ENCODE data around the gene AGAP1. TPM values are rescaled to one million over a fixed set of nuclear protein-coding genes. Genes with fewer than 3 reads are reported as not detected.

Gene AGAP1
- total RNA-seq, 1 donor from 2014 or later, result 44.0 TPM

DNA sequence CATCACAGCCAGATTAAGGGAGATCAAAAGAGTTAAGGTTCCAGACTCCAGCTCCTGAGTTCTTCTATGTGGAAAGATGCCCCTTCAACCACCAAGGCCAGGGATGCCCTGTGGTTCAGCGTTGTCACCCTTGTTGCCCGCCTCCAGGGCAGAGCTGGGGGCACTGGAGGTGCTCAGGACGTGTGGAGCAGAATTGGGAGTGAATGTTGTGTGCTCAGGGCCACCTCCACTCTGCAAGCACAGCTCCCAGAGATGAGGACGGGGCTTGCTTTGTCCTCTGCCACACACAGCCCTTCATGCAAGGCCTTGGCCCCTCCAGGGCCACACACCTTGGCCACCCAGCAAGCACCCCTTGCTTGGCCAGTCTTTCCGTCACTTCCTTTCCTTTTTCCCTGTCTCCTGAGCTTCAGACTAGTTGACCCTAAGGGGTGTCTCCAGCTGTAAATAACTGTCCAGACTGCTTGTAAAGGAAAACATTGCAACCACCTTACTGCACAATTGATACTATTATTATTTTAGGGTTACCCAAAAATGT is 103.3 kb downstream of the AGAP1 start:
- Mint-ChIP-seq H3K4me3 (no peak overlapping the region), H3K27ac (no peak overlapping the region), H3K4me1 (peaks cover 2% of the 10 kb centered on the region), H3K36me3 (no peaks in the 10 kb centered on the region), H3K9me3 (no peaks in the 10 kb centered on the region), H3K27me3 (ENCODE audit: low read depth) (no peaks in the 10 kb centered on the region)
- TF ChIP-seq, protein P1, sequence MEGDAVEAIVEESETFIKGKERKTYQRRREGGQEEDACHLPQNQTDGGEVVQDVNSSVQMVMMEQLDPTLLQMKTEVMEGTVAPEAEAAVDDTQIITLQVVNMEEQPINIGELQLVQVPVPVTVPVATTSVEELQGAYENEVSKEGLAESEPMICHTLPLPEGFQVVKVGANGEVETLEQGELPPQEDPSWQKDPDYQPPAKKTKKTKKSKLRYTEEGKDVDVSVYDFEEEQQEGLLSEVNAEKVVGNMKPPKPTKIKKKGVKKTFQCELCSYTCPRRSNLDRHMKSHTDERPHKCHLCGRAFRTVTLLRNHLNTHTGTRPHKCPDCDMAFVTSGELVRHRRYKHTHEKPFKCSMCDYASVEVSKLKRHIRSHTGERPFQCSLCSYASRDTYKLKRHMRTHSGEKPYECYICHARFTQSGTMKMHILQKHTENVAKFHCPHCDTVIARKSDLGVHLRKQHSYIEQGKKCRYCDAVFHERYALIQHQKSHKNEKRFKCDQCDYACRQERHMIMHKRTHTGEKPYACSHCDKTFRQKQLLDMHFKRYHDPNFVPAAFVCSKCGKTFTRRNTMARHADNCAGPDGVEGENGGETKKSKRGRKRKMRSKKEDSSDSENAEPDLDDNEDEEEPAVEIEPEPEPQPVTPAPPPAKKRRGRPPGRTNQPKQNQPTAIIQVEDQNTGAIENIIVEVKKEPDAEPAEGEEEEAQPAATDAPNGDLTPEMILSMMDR (IDR thresholded peaks at IDR 0.05; ENCODE audit: unreplicated experiment), result no peak
- DNase-seq (ENCODE audit: low spot score in 2 of 2, unreplicated experiment in 2 of 2), result no peak

DNA sequence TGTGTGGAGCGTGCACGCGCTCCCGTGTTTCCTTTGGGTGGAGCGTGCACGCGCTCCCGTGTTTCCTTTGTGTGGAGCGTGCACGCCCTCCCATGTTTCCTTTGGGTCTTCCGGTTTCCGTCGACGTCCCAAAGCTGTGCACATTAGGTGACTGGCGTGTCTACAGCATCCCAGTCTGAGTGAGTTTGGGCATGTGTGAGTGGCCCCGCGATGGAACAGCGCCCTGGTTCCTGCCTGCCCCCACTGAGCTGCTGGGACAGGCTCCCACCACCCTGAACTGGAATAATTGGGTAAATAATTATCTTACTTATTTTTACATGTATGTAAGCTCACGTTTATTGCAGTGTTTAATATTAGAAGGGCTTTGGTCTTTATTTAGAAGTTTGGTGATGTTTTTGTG is 104.2 kb downstream of the AGAP1 start:
- H3K27ac Mint-ChIP-seq, result no peak overlapping the region
- peaks cover 2% of the 10 kb centered on the region for H3K4me1 Mint-ChIP-seq
- no peaks in the 10 kb centered on the region for H3K27me3 Mint-ChIP-seq (ENCODE audit: low read depth)
- TF ChIP-seq, protein P1 (IDR thresholded peaks at IDR 0.05; ENCODE audit: unreplicated experiment), result no peak
- DNase-seq (ENCODE audit: low spot score in 2 of 2, unreplicated experiment in 2 of 2), result no peak
- H3K4me3 Mint-ChIP-seq, result no peak overlapping the region
- H3K9me3 Mint-ChIP-seq, result peaks cover under 1% of the 10 kb centered on the region
- H3K36me3 Mint-ChIP-seq, result peaks cover 3% of the 10 kb centered on the region

DNA sequence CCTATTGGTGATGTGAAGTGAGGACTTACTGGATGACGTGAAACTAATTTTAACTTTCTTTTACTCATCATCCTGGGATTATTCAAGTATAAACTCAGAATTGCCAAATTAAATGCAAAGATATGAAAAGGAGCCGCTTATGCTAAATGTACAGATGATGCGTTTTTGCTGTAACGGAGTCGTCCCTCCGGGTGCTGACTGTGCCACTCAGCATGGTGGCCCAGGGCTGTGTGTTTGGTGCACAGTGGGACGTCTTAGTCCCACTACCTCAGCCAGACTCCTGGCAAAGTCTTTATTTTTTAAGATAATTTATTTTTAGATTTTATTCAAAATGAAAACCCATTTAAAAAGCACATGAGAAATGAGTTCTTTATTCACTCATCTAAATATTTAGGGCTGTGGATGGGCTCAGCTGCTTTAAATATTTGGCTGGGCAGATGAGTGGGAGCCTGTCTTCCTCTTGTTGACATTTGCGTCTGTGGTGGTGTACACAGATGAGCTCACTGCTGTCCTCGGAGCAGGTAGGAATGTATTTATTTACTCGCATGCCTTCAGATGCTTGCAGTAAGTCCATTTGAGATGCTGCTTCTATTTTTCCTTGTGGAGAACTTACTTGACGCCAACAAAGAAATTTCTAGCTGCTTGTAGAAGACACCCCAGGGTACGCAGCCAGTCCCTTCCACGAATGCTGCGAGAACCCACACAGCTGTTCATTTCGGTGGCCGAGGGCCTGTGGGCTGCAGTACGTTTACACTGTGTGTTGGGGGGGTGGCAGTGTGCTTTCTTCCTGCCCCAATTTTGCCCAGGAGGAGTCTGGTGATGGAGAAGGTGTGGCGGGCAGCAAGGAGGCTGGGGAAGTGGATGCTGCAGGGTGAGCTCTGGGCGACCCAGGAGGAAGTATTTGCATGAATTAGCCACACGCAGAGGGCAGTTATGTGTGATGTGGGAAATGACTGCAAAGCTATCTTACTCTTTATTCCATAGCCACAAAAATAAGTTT is 105.0 kb downstream of the AGAP1 start:
- H3K36me3 Mint-ChIP-seq, result peaks cover 3% of the 10 kb centered on the region
- H3K27me3 Mint-ChIP-seq (ENCODE audit: low read depth), result no peaks in the 10 kb centered on the region
- TF ChIP-seq, protein P1 (IDR thresholded peaks at IDR 0.05; ENCODE audit: unreplicated experiment), result no peak
- no peak overlapping the region for H3K4me3 Mint-ChIP-seq
- DNase-seq (ENCODE audit: low spot score in 2 of 2, unreplicated experiment in 2 of 2), result no peak
- H3K27ac Mint-ChIP-seq, result no peak overlapping the region
- peaks cover 4% of the 10 kb centered on the region for H3K9me3 Mint-ChIP-seq
- H3K4me1 Mint-ChIP-seq, result peaks cover 2% of the 10 kb centered on the region

DNA sequence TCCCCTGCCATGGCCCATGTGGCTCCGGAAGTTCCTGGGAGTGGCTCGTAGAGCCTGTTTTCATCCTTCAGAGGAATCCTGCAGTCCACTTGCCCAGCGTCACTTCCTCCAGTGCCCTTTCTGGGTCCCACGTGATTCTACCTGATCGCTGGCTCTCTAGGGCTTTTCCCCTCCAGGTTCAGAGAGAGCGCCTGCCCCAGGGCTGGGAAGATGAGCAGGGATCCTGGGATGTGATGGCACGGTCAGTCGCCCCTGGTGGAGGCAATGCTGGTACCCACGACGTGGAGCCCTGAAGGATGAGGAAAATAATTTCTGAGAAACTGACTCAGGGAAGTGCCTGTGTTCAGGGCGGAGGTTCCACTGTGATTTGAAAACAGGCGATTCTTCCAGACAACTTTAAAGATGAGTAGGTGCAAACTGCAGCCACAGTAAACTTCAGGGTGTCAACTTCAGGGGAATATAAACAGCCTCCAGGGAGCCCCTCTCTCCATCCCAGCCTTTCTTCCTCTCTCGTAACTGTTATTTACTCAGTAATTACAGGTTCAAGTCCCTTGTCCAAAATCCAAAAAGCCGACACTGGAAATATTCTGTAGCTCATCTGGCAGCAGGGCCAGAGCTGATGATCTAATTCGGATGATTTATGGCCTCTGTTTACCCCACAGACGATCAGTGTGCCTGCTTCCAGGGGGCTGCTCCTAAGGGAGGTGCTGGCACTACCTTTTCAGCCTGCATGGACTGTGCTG is 105.9 kb downstream of the AGAP1 start:
- Mint-ChIP-seq H3K4me1 (peaks cover 2% of the 10 kb centered on the region), H3K4me3 (no peak overlapping the region), H3K9me3 (peaks cover 4% of the 10 kb centered on the region), H3K36me3 (peaks cover 3% of the 10 kb centered on the region), H3K27me3 (ENCODE audit: low read depth) (no peaks in the 10 kb centered on the region), H3K27ac (peak overlapping the region; percentile 21)
- no peak for DNase-seq (ENCODE audit: low spot score in 2 of 2, unreplicated experiment in 2 of 2)
- TF ChIP-seq, protein P1 (IDR thresholded peaks at IDR 0.05; ENCODE audit: unreplicated experiment), result no peak

DNA sequence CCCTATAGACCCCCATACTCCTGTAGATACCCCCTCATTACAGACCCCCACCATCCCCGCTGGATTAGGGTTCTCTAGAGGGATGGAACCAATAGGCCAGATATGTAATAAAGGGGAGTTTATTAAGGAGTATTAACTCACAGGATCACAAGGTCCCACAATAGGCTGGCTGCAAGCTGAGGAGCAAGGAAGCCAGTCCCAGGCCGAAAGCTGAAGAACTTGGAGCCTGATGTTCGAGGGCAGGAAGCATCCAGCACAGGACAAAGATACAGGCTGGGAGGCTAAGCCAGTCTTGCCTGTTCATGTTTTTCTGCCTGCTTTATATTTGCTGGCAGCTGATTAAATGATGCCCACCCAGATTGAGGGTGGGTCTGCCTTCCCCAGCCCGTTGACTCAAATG is 106.6 kb downstream of the AGAP1 start:
- Mint-ChIP-seq H3K27me3 (ENCODE audit: low read depth) (peaks cover under 1% of the 10 kb centered on the region), H3K36me3 (peaks cover 3% of the 10 kb centered on the region), H3K9me3 (peaks cover 4% of the 10 kb centered on the region), H3K4me1 (peaks cover 2% of the 10 kb centered on the region), H3K4me3 (no peak overlapping the region), H3K27ac (no peak overlapping the region)
- TF ChIP-seq, protein P1 (IDR thresholded peaks at IDR 0.05; ENCODE audit: unreplicated experiment), result no peak
- DNase-seq (ENCODE audit: low spot score in 2 of 2, unreplicated experiment in 2 of 2), result no peak

Data from mesothelial cell of epicardium (in vitro differentiated cells).